ENCODE data around the gene MLLT1.
"Not testable (repeated sequence)": the region's sequence is repeated elsewhere in the genome, so short reads cannot be mapped to it uniquely, and the experiment has no call there.

MLLT1 gene, protein sequence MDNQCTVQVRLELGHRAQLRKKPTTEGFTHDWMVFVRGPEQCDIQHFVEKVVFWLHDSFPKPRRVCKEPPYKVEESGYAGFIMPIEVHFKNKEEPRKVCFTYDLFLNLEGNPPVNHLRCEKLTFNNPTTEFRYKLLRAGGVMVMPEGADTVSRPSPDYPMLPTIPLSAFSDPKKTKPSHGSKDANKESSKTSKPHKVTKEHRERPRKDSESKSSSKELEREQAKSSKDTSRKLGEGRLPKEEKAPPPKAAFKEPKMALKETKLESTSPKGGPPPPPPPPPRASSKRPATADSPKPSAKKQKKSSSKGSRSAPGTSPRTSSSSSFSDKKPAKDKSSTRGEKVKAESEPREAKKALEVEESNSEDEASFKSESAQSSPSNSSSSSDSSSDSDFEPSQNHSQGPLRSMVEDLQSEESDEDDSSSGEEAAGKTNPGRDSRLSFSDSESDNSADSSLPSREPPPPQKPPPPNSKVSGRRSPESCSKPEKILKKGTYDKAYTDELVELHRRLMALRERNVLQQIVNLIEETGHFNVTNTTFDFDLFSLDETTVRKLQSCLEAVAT

DNA sequence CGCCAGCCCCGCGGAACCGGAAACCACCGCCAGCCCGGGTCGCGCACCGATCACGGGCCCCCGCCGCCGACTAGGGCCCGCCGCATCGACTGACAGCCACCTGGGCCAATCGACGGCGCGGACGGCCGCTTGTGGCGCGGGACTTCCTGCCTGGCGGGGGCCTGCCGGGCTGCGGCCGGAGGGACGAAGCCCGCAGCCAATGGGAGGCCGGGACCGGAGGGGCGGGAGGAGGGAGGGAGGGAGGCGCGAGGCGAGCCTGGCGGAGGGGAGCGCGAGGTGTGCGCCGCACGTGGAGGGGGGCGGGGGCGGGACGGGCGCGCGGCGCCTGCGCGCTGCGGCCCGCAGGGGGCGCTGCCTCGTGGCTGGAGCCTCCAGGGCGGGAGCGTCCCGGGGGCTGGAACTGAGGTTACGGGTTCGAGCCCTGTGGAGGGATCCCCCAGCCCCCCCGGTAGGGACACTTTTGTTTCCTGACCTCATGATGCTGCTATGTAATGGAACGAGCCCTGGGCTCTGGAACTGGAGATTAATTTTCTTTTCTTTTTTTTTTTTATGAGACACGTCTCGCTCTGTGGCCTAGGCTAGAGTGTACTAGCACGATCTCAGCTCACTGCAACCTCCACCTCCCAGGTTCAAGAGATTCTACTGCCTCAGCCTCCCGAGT is at the start of gene MLLT1:
TSS of gene MLLT1 (minus strand) at position 45 of the 661 bp plus-strand sequence. CDS start 191 bp downstream, outside the sequence.
- peak; percentile 98 for DNase-seq

DNA sequence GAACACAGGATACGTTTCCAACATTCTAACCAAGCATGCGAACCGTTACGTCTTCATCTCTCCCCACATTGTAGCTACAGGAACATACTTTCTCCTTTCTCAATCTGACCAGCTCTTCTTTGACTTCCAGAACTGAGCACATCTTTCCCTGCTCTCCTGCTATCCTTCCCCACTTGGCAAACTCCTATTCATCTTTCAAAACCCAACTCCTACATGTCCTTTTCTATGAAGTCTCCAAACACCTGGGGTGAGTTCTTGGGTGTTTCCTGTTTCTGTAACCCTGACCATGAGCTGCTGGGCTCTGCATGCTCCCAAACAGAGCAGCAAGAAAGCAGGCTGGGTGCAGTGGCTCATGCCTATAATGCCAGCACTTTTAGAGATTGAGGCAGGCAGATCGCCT is 47.0 kb upstream of the MLLT1 start:
- DNase-seq: no peak

DNA sequence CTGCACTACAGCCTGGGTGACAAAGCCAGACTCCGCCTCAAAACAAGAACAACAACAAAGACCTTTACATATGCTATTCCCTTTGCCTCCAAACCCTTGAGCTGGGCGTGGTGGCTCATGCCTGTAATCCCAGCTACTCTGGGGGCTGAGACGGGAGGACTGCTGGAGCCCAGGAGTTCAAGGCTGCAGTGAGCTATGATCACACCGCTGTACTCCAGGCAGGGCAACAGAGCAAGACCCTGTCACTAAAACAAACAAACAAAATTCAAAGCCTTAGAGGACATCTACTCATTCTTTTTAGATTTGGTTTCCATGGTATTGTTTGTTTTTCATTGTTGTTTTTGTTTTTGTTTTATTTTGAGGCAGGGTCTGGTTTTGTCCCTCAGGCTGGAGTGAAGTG is 45.8 kb upstream of the MLLT1 start:
- no peak for DNase-seq

DNA sequence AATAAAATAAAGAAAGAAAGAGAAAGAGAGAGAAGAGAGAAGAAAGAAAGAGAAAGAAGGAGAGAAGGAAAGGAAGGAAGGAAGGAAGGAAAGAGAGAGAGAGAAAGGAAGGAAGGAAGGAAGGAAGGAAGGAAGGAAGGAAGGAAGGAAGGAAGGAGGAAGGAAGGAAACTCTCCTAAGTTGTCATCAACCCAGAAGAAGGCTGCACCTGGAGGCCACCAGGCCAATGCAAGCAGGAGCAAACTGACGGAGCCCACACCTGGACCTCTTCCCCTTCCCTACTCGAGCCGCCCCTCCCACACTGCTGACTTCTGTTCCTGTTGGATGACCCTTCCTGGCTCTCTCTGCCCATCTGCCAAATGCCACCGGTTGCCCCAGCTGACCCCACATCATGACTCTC is 45.0 kb upstream of the MLLT1 start:
- DNase-seq: no peak

DNA sequence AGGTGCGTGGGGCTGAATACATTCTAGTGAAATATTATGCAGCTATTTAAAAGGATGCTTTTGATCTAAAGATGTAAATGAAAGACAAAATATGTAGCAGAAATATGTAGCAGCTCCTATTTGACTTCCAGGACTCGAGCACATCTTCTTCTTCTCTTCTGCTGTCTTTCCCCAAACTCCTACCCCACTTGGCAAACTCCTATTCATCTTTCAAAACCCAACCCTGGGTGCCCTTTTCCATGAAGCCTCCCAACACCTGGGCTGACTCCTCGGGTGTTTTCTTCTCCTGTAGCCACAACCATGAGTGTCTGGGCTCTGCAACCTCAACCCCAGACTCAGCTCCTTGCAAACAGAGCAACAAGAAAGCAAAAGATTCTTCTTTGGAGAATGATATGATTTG is 42.5 kb upstream of the MLLT1 start:
- DNase-seq: no peak

DNA sequence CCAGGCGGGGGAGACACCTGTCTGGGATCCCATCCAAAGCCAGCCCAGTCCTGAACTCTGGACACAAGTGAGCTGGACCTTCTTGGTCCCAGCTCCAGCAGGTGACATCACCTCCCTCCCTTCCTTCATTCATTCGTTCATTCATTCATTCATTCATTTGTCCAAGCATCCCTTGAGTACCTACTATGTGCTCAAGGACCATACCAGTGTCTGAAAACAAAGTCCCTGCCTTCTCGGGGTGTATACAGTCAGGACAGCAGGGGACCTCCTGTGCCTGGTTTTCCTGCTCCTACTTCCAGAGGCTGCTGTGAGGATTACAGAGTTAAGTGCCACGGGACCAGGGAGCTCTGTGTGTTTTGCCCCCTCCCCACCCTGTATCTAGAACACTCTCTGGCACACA is 39.6 kb upstream of the MLLT1 start:
- DNase-seq: no peak

DNA sequence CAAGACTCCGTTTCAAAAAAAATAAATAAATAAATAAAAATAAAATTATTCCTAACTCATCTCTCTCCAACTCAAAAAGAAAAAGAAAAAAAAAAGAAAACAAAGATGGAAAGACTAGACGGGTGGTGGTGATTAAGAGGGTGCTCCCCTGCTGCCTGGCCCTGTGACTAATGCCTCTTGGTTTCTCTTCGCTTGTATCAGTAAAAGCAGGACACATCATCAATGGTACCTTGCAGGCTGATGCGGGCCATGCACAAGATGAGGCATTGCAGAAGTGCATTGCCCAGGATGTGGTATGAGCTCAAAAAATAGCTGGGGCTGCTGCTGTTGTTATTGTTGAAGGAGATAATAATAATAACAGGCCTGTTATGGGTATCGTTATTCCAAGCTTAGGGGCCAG is 39.0 kb upstream of the MLLT1 start:
- DNase-seq: peak; percentile 30

DNA sequence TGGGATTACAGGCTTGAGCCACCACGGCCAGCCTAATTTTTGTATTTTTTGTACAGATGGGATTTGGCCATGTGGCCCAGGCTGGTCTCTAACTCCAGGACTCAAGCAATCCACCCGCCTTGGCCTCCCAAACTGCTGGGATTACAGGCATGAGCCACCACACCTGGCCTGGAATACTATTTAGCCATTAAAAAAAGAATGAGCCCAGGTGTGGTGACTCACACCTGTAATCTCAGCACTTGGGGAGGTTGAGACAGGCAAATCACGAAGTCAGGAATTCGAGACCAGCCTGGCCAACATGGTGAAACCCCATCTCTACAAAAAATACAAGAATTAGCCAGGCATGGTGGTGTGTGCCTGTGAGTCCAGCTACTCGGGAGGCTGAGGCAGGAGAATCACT is 35.9 kb upstream of the MLLT1 start:
- DNase-seq: not testable (repeated sequence)

DNA sequence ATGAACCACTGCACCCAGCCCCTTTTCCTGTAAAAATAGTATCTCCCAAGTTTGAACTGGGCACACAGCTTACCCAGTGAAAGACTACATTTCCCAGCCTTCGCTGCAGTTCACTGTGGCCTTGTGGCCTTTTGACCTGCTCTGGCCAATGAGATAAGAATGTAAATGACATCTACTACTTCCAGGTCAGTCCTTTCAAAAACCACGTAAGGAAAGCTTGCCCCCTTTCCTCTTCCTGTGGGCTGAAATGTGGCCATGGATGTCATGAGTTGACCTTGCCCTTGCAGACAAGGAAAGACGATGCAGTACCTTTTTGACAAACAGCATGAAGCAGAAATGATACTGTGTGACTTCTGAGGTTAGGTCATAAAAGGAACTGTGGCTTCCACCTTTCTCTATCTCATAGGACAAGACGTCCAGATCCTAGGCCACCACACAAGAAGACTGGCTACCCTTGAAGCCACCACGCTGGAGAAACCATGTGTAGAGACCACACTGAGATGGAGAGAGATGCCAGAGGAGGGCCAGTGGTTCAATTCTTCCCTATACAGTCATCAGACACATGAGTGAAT is 33.7 kb upstream of the MLLT1 start:
- DNase-seq: no peak

DNA sequence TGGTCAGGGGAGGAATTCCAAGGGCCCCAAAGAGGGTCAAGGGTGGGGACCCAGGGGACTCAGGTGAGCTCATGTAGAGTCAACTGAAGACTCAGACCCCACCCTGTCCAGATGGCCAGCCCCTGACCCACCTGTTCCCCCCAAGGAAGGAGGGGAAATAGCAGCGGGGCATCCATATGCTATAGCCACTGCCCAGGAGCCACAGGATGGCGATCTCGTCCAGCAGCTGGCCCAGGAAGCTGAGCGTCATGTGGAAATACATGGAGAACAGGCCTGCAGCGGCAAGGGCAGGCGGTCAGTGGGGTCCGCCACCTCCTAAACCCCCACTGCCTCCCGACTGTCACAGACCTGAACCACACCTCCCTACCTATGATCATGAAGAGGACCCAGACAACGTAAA is 32.2 kb upstream of the MLLT1 start:
- no peak for DNase-seq

DNA sequence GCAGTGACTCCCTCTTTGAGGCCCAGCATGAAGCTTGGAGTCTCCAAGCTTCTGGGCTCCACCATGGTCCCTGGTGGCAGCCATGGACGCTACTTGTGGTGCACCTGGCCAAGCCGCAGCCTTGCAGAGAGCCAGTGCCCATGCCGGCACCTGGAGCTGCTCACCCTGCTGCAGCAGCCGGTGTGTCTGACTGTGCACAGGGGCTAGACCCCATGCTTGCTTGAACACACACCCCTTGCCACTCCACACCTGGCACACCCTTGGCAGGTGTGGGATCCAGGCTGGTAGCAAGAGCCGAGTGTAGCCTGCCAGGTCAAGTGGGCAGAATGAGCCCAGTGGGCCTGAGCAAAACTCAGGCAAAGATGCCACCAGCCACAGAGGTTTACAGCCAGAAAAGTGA is 18.6 kb upstream of the MLLT1 start:
- DNase-seq: no peak

DNA sequence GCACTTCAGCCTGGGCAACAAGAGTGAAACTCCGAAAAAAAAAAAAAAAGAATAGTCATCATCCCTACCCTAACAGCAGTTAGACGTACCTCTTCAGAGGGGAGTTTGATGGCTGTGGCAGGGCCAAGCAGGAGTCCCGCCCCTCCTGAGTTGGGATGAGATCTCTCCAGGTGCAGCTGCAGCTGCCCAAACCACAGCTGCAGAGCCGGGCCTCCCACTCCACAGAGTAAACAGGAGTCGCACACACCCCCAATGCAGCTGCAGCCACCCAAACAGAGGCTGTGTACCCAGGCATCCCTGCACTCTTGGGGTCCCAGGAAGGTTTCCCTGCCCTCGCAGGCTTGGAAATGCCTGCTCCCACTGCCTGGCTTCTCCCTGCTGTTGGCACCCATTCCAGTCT is 17.4 kb upstream of the MLLT1 start:
- DNase-seq: no peak

DNA sequence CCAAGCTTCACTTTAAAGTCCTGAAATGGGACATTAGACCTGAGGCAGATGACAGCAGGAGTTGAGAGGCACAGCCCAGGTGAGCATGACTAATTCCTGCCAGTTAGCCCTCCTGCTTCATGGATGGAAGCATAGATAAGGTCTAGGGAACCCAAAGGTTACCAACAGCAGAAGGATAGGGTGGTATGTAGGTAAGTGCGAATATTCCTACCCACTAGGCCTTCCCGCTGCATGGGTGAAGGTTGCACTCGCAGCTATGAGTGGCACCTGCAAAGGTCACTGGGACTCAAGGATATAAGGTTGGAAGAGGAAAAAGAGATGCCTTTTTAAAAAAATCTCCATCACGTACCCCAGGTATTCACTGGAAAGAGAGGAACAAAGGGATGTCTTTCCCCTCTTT is 12.2 kb upstream of the MLLT1 start:
- DNase-seq: no peak

DNA sequence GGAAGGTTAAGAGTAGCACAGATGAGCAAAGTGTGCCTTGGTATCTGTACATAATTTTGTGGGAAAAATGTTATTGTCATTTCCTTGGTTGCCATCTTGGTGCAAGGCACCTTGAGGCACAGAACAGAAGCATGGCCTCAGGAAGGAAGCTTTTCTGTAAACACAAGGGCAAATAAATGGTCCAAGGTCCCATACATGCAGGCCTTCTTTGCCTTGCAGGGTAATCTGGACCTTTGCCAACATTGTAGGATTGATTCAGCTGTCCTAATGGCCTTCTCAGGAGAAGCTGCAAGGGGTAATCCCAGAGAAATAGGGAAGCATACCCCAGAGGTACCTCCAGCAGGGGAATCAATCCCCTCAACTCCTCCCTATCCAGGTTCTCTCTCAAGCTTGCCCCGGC is 9.0 kb upstream of the MLLT1 start:
- DNase-seq: no peak

DNA sequence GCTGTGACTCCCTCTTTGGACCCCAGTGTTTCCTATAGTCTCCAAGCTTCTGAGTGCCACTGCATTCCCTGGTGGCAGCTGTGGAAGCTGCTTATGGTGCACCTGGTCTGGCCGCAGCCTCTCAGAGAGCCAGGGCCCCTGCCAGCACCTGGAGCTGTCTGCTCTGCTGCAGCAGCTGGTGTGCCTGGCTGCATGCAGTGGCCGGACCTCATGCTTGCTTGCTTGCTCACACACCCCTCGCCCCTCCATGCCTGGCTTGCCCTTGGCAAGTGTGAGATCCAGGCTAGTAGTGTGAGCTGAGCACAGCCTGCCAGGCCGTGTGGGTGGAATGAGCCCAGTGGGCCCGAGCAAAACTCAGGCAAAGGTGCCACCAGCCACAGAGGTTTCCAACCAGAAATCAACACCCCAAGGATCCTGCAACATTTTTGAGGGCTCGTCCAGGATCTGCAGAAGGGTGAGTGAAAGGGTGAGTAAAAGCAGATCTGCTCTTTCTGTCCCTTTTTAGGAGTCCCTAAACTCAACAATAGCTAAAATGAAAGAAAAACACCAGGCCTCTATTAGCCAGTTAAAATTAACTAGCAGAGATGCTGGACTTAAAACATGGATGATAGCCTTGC is 7.6 kb upstream of the MLLT1 start:
- DNase-seq: no peak

DNA sequence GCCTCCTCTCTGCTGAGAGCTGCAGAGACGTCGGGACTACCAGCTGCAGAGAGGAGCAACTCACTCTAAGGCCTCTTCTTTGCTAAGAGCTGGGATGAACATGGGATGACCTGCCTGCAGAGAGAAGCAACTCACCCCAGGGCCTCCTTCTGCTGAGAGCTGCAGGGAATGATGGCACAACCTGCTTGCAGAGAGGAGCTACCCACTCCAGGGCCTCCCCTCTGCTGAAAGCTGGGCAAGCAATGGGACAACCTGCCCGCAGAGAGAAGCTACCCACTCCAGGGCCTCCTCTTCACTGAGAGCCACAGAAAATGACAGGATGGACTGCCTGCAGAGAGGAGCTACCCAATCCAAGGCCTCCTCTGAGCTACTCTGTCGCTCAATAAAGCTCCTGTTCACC is 6.9 kb upstream of the MLLT1 start:
- no peak for DNase-seq

DNA sequence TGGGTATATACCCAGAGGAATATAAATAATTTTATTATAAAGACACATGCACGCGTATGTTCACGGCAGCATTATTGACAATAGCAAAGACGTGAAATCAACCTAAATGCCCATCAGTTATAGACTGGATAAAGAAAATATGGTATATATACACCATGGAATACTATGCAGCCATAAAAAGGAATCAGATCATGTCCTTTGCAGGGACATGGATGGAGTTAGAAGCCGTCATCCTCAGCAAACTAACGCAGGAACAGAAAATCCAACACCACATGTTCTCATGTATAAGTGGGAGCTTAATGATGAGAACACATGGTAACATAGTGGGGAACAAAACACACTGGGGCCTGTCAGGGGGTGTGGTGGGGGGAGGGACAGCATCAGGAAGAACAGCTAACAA is 2.6 kb upstream of the MLLT1 start:
- not testable (repeated sequence) for DNase-seq

DNA sequence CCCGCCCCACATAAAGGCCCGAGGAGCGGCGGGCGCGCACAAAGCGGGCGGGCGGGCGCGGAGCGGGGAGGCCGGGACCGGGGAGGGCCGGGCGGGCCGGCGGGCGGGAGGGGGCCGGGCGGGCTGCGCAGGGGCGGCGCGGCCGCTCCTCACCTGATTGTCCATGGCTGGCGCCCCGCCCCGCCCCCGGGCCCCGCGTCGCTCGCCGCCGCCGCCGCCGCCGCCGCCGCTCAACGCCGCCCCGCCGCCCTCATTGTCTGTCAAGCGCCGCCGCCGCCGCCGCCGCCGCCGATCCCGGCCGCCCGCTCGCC is 200 bp downstream of the MLLT1 start:
- DNase-seq: no peak

DNA sequence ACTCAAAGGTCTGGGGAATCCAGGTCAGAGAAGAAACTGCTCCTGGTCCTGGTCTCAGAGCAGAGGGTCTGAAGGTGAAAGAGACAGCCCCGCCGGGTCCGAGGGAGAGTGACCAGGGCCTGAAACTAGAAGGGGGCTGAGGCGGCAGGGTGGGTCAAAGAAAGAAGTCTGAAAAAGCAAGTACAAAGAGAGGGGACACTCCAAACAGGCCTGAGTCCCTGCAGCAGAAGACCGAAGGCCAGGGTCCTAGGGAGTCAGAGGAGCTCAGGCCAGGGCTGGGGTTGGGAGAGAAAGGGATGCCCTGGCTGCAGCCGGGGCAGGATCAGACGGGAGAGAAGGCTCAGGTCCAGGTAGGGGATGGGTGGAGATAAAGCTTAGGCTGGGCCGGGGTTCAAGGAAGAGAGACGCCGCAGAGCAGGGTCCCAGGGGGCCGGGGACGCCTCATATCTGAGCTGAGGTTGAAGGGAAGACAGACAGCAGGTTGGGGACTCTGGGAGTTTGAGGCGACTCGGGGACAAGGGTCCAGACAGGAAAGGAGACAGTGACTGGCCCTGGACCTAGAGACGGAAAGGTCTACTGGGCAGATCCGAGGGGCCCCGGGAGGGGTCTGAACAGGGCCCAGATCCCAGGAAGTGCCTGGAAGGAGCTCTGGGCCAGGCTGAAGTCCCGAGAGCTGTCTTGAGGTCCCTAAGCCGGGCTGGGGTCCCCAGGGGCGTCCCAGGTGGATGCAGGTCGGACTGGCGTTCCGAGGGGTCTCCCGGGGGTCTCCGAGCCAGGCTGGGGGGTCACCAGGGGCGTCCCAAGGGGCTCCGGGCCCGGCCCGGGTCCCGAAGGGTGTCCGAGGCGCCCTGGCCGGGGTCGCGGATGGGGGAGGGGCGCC is 795 bp downstream of the MLLT1 start:
- peak; percentile 21 for DNase-seq

DNA sequence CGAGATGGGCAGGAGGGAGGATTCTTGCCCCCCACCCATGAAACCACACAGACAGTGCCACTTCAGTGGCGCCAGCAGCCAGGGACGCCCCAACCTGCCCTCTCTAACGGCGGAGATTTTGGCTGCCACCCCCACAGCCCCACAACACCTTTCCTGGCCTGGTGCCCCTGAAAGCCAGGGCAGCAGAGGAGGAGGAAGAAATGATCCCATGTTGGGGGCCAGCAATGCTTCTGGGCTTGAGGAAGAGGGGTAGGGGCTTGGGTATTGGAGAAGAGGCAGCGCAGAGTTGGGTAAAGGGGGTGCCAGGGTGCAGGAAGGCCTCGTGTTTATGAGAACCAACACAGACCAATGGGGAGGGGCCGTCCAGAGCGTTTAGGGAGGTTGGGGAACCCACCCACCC is 1.7 kb downstream of the MLLT1 start:
- DNase-seq: no peak

DNA sequence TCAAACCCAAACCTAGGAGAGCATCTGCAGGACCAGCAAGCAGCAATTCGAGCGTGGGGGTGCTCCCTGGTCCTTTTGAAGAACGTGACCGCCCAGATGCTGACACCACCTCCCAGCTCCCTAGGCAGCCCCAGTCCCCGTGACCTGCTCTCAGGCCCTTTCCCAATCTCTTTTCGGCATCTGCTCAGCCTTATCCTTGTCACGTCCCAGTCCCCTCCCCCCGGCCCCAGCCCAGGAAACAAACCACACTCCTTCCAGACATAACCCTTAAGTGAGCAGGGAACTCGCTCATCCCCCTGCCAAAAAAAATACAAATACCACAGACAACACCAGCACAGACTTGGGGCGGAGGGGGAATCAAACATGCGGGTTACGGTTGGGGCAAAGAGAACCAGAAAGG is 3.3 kb downstream of the MLLT1 start:
- DNase-seq: no peak

DNA sequence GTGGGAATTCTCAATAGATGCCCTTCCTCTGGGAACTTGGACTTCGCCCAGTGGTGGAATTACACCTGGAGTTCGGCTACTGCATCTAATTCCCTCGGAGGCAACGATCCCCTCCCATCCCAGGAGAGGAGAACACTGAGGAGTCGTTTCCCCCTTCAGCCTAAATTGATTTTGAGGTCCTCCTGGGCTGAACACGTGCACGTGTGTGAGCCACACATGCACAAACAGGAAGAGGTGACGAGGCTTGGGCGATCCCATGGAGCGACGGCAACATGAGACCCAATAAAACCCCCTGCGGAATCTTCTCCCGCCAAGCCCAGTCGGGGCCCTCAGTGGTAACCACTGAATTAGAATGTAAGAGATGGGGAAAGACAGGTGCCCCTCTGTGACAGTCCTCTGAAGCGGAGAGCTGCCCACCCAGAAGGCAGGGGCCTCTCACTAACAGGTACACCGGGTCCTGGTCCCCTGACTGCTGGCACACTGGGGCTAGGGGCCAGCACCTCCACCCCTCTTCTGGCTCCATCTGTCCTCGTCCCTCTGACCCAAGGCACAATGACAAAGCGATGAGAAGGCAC is 4.5 kb downstream of the MLLT1 start:
- no peak for DNase-seq
